ENCODE measurements around the gene FBXO46. TPM values are rescaled to one million over a fixed set of nuclear protein-coding genes. Genes with fewer than 3 reads are reported as not detected.
A peak's percentile ranks its signal among the peaks of the same experiment; 100 is the strongest.

The FBXO46 gene
- total RNA-seq, 1 experiment from 2014 or later, result 40.1 TPM

- TF ChIP-seq NR3C1 (CRISPR knock-in tag; conservative IDR thresholded peaks at IDR 0.05; ENCODE audit: low read depth) (no peak), ZNF138 (CRISPR knock-in tag; conservative IDR thresholded peaks at IDR 0.05) (no peak), ZNF121 (CRISPR knock-in tag; IDR thresholded peaks at IDR 0.05) (no peak), TEAD1 (CRISPR knock-in tag; IDR thresholded peaks at IDR 0.05) (no peak; the same call in 1 of the 2 replicates), ZNF416 (CRISPR knock-in tag; IDR thresholded peaks at IDR 0.05) (no peak), USF1 (CRISPR knock-in tag; IDR thresholded peaks at IDR 0.05) (peak; percentile 97), ZNF317 (CRISPR knock-in tag; IDR thresholded peaks at IDR 0.05; ENCODE audit: borderline replicate concordance, low read depth) (no peak)
- TF ChIP-seq, protein P1, sequence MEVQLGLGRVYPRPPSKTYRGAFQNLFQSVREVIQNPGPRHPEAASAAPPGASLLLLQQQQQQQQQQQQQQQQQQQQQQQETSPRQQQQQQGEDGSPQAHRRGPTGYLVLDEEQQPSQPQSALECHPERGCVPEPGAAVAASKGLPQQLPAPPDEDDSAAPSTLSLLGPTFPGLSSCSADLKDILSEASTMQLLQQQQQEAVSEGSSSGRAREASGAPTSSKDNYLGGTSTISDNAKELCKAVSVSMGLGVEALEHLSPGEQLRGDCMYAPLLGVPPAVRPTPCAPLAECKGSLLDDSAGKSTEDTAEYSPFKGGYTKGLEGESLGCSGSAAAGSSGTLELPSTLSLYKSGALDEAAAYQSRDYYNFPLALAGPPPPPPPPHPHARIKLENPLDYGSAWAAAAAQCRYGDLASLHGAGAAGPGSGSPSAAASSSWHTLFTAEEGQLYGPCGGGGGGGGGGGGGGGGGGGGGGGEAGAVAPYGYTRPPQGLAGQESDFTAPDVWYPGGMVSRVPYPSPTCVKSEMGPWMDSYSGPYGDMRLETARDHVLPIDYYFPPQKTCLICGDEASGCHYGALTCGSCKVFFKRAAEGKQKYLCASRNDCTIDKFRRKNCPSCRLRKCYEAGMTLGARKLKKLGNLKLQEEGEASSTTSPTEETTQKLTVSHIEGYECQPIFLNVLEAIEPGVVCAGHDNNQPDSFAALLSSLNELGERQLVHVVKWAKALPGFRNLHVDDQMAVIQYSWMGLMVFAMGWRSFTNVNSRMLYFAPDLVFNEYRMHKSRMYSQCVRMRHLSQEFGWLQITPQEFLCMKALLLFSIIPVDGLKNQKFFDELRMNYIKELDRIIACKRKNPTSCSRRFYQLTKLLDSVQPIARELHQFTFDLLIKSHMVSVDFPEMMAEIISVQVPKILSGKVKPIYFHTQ (CRISPR knock-in tag; IDR thresholded peaks at IDR 0.05), result no peak
- TF ChIP-seq, protein P2, sequence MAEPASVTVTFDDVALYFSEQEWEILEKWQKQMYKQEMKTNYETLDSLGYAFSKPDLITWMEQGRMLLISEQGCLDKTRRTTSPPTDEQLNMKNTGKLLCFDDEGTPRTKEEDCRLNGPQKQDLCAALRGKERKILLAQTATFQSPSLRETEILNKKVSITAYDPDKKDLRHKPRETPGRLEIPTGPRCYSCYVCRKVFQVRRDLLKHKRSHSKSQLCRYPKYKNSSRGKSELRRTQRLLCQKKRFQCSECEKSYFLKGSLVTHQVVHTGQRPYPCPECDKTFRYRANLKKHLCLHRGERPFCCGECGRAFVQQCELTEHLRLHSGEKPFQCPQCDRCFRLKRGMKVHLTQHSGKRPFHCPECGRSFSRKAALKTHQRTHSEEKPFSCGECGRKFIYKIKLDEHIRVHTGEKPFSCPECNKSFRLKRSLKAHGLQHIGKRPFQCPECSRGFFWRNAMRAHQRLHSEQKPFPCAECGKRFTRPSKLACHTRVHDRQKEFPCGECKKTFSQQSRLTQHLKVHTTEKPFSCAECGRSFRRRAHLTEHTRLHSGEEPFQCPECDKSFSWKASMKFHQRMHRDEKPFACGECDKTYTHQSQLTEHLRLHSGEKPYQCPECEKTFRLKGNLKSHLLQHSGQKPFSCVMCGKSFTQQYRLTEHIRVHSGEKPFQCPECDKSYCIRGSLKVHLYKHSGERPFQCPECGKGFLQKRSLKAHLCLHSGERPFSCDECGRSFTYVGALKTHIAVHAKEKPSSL (CRISPR knock-in tag; conservative IDR thresholded peaks at IDR 0.05), result no peak
Observed at GRCh38 chr19:45717131-45717982, 13.3 kb downstream of the FBXO46 start (continued).

DNA sequence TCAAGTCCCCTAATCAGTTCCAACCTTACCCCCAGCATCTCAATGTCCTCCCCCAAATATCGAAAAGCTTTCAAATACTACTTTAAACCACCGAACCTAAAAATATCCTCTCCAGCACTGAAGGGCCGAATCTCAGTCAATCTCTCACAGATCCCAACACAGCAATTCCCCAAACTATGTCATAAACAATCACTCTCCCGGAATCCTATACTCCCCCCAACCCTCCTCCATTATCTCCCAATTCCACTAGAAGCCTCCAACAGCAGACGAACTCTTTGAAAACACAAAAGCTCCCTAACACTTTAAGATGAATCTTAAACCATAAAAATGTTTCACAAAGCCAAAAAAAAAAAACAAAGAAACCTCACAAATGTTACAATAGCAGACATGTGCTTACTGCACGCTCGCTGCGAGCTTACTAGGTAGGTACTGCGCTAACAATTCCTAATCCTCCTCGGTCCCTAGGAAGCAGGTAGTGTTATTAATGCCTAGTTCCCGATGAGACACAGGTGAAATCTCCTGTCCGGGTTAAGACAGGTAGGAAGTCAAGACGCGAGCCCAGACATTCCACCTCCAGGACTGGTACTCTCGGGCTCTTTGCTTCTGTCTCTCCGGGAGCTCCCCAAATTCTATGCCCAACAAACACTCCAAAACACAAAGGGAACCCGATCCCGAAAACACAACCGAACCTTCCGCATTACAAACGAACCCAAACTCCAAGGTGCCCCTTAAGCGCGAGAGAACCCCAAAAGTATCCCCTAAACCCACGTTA, 14.2 kb downstream of the FBXO46 start:
- ATAC-seq (no peak), DNase-seq (ENCODE audit: low spot score) (no peak)
- TF ChIP-seq NR3C1 (CRISPR knock-in tag; conservative IDR thresholded peaks at IDR 0.05; ENCODE audit: low read depth) (no peak), ZNF317 (CRISPR knock-in tag; IDR thresholded peaks at IDR 0.05; ENCODE audit: borderline replicate concordance, low read depth) (no peak), ZNF671 (CRISPR knock-in tag; IDR thresholded peaks at IDR 0.05) (no peak), E2F5 (CRISPR knock-in tag; IDR thresholded peaks at IDR 0.05) (no peak), ELF4 (CRISPR knock-in tag; IDR thresholded peaks at IDR 0.05; ENCODE audit: low read depth) (no peak), NFYB (CRISPR knock-in tag; conservative IDR thresholded peaks at IDR 0.05; ENCODE audit: low read depth) (no peak), GTF2I (CRISPR knock-in tag; conservative IDR thresholded peaks at IDR 0.05) (no peak), ATF1 (CRISPR knock-in tag; IDR thresholded peaks at IDR 0.05) (no peak), ZNF232 (CRISPR knock-in tag; IDR thresholded peaks at IDR 0.05) (no peak)
- TF ChIP-seq, protein P3, sequence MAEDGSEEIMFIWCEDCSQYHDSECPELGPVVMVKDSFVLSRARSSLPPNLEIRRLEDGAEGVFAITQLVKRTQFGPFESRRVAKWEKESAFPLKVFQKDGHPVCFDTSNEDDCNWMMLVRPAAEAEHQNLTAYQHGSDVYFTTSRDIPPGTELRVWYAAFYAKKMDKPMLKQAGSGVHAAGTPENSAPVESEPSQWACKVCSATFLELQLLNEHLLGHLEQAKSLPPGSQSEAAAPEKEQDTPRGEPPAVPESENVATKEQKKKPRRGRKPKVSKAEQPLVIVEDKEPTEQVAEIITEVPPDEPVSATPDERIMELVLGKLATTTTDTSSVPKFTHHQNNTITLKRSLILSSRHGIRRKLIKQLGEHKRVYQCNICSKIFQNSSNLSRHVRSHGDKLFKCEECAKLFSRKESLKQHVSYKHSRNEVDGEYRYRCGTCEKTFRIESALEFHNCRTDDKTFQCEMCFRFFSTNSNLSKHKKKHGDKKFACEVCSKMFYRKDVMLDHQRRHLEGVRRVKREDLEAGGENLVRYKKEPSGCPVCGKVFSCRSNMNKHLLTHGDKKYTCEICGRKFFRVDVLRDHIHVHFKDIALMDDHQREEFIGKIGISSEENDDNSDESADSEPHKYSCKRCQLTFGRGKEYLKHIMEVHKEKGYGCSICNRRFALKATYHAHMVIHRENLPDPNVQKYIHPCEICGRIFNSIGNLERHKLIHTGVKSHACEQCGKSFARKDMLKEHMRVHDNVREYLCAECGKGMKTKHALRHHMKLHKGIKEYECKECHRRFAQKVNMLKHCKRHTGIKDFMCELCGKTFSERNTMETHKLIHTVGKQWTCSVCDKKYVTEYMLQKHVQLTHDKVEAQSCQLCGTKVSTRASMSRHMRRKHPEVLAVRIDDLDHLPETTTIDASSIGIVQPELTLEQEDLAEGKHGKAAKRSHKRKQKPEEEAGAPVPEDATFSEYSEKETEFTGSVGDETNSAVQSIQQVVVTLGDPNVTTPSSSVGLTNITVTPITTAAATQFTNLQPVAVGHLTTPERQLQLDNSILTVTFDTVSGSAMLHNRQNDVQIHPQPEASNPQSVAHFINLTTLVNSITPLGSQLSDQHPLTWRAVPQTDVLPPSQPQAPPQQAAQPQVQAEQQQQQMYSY (CRISPR knock-in tag; IDR thresholded peaks at IDR 0.05), result no peak
- TF ChIP-seq, protein P4, sequence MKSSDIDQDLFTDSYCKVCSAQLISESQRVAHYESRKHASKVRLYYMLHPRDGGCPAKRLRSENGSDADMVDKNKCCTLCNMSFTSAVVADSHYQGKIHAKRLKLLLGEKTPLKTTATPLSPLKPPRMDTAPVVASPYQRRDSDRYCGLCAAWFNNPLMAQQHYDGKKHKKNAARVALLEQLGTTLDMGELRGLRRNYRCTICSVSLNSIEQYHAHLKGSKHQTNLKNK (CRISPR knock-in tag; IDR thresholded peaks at IDR 0.05), result no peak

More for the DNA sequence above, 14.2 kb downstream of the FBXO46 start:
- ChIA-PET POLR2A (interaction anchor here (0.6 to 5.8 kb wide), 14 partner anchors 8 to 1731 kb away, joined by 3 to 115 read pairs (median 4); partner anchors contain the start of genes FBXO46, IRF2BP1, QPCTL and SIX5), CTCF (interaction anchor here (0.6 to 4.5 kb wide), 28 partner anchors 9 to 314 kb away, joined by 3 to 80 read pairs (median 4); partner anchors contain the start of genes FBXO46, MYPOP, QPCTL and SIX5)
- H3K36me3 Mint-ChIP-seq, result peaks cover 19% of the 10 kb centered on the region
- H3K4me1 Mint-ChIP-seq, result peaks cover 28% of the 10 kb centered on the region
- no peaks in the 10 kb centered on the region; the same call in 1 of the 2 replicates for H3K27me3 Mint-ChIP-seq (ENCODE audit: low read depth)
- peak overlapping the region; percentile 97 for H3K4me3 Mint-ChIP-seq
- no peaks in the 10 kb centered on the region for H3K9me3 Mint-ChIP-seq
- H3K27ac Mint-ChIP-seq, result peak overlapping the region; percentile 93
